ENCODE results near the gene CCNA2. TPM values are rescaled to one million over a fixed set of nuclear protein-coding genes. Genes with fewer than 3 reads are reported as not detected.

The CCNA2 gene
- total and polyA plus RNA-seq, 8 donors, result 2.0 to 14.2 (median 6.4) TPM; not detected in 1

DNA sequence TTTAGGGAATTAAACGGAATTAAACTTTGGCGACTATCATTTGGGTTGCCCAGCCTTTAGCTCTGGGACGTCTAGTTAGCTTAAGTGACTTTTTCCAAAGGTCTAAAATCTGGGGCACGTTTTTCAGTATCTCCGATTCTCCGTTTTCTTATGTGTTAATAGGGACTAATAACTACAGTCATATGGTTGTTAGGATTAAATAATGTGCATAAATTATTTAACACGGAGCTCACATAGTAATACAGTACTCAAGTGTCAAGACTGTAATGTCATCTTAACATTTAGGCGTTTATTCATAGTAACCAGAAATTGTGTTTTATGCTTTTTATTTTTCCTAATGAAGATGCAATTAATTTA lies 466 bp upstream of the CCNA2 start:
- no peaks in the 10 kb centered on the region for H3K9me3 ChIP-seq
- intact Hi-C loops (cut with DNase I; ENCODE audit: low total_unique reads), result no loop called here
- no peaks in the 10 kb centered on the region for H3K27me3 ChIP-seq
- TF ChIP-seq POLR2AphosphoS5 (IDR thresholded peaks at IDR 0.05), result peak in 1 of 3 donors; percentile 9
- TF ChIP-seq POLR2A (IDR thresholded peaks at IDR 0.05), result no peak
- H3K4me1 ChIP-seq, result peaks cover 9 to 33% (median 16%) of the 10 kb centered on the region in 4 donors
- WGBS, 5 donors, result 2 to 5% (median 4%) methylated on average over 8 of the region's 8 CpGs
- no peak for DNase-seq
- peak overlapping the region; percentile 56 to 95 (median 70) for H3K4me3 ChIP-seq
- peaks cover 0 to 32% (median 18%) of the 10 kb centered on the region in 4 donors for H3K36me3 ChIP-seq
- H3K27ac ChIP-seq, result peak overlapping the region; percentile 63 to 85 (median 76)

DNA sequence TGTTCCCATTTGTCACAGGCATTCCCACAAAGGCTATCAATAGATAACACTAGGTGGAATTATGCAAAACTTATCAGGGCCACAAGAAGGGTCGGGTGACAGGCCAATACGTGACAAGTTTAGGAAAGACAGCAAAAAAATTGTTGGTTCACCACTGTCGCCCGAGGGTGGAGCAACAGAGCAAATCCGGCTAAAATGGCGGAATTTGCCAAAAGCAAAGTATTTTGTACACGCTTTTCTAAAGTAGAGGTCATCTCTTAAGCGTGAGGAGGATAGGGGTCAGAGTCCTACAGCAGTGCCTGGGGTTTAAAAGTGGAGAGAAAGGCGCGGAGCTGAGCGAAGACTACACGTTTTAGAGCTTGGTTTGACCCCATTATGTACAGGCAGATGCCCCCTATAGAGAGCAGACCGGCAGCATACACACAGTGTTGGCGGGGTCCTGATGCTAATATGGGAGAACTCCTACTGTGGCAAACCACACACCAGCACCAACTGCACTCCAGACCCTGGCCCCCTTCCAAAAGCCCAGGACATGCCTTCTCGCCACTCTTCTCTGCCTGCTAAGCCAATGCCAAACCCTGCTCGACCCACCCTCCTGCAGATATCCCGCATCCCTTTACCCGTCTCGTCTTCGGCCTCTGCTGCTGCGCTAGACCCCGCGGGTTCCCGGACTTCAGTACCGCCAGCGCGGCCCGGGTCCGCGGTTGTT lies 733 bp downstream of the CCNA2 start:
- peak; percentile 25 to 48 for DNase-seq
- TF ChIP-seq, protein P1, sequence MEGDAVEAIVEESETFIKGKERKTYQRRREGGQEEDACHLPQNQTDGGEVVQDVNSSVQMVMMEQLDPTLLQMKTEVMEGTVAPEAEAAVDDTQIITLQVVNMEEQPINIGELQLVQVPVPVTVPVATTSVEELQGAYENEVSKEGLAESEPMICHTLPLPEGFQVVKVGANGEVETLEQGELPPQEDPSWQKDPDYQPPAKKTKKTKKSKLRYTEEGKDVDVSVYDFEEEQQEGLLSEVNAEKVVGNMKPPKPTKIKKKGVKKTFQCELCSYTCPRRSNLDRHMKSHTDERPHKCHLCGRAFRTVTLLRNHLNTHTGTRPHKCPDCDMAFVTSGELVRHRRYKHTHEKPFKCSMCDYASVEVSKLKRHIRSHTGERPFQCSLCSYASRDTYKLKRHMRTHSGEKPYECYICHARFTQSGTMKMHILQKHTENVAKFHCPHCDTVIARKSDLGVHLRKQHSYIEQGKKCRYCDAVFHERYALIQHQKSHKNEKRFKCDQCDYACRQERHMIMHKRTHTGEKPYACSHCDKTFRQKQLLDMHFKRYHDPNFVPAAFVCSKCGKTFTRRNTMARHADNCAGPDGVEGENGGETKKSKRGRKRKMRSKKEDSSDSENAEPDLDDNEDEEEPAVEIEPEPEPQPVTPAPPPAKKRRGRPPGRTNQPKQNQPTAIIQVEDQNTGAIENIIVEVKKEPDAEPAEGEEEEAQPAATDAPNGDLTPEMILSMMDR (IDR thresholded peaks at IDR 0.05), result no peak
- TF ChIP-seq POLR2A (IDR thresholded peaks at IDR 0.05), result no peak
- WGBS, 5 donors, result 0 to 2% (median 1%) methylated on average over 30 of the region's 30 CpGs
- Histone ChIP-seq H3K9me3 (no peaks in the 10 kb centered on the region), H3K27me3 (no peaks in the 10 kb centered on the region), H3K27ac (peak overlapping the region in 3 of 5 donors; percentile 76 to 85 (median 80)), H3K36me3 (peaks cover 0 to 39% (median 22%) of the 10 kb centered on the region in 4 donors), H3K4me1 (peaks cover 9 to 33% (median 16%) of the 10 kb centered on the region in 4 donors), H3K4me3 (peak overlapping the region; percentile 56 to 95 (median 70))
- intact Hi-C loops (cut with DNase I; ENCODE audit: low total_unique reads), result no loop called here

DNA sequence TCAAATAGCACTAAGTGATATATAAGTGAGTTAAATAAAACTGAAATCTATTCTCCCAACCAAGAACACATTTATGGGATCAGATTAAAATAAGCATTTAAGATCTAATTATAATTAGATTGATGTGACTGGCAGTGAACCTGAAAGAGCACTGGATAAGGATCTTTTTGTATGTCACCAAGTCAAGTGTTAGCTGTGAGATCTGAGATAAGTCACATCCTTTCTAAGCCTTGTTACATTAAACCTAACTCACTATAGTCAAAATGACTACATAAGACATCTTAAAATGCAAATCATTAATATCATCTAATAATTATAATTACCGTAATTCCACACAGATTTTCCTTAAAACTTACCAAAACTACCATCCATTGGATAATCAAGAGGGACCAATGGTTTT lies 1.6 kb downstream of the CCNA2 start:
- Histone ChIP-seq H3K4me3 (peak overlapping the region in 2 of 4 donors; percentile 66 to 73), H3K36me3 (peaks cover 0 to 40% (median 22%) of the 10 kb centered on the region in 4 donors)
- WGBS, 5 donors, result 74 to 89% (median 88%) methylated on average over 1 of the region's 1 CpG

DNA sequence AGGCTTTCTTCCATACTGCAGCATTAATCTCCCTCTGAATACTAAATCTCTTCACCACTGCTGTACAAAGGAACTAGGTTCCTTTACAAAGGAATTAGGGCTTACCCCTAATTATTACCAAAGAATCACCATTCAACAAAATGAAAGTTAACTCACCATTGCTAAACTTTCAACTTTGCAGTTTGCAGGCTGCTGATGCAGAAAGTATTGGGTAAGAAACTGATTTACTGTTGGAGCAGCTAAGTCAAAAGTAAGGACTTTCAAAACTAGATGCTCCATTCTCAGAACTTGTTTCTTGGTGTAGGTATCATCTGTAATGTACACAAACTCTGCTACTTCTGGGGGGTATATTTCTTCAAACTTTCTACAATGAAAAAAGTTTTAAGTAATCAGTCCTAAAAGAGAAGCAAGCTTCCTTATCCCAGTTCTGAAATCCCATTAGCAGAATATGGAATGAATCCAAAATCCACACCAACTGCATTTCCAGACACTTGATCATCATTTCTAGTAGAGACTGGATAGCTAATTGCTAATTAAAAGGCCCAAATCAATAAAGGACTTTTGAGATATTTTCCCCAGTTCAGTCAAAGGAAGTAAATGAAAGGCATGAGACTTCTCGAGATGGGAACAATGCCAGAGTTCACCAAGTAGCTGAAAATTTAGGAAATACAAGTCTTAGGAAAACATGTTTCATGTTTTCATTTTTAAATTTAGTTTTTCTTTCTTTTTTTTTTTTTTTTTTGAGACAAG lies 4.3 kb downstream of the CCNA2 start:
- H3K4me3 ChIP-seq, result no peak overlapping the region
- TF ChIP-seq, protein P1 (IDR thresholded peaks at IDR 0.05), result no peak
- no peak for TF ChIP-seq EP300 (IDR thresholded peaks at IDR 0.05)
- no peak for TF ChIP-seq POLR2AphosphoS5 (IDR thresholded peaks at IDR 0.05)
- no peak for TF ChIP-seq POLR2A (IDR thresholded peaks at IDR 0.05)
- H3K36me3 ChIP-seq, result peaks cover 9 to 56% (median 48%) of the 10 kb centered on the region in 4 donors
- no peaks in the 10 kb centered on the region for H3K27me3 ChIP-seq
- 57 to 86% (median 80%) methylated on average over 1 of the region's 1 CpG for WGBS, 5 donors
- peaks cover 9 to 27% (median 12%) of the 10 kb centered on the region in 4 donors for H3K4me1 ChIP-seq
- H3K27ac ChIP-seq, result no peak overlapping the region
- no peaks in the 10 kb centered on the region for H3K9me3 ChIP-seq
- no peak for DNase-seq
- intact Hi-C loops (cut with DNase I; ENCODE audit: low total_unique reads), result no loop called here

More for the DNA sequence above, 1.6 kb downstream of the CCNA2 start:
- no peak for TF ChIP-seq EP300 (IDR thresholded peaks at IDR 0.05)
- TF ChIP-seq POLR2A (IDR thresholded peaks at IDR 0.05), result no peak
- TF ChIP-seq, protein P1 (IDR thresholded peaks at IDR 0.05), result no peak
- no peak for TF ChIP-seq POLR2AphosphoS5 (IDR thresholded peaks at IDR 0.05)
- no peak for DNase-seq
- Histone ChIP-seq H3K4me1 (peaks cover 9 to 33% (median 16%) of the 10 kb centered on the region in 4 donors), H3K27ac (no peak overlapping the region), H3K27me3 (no peaks in the 10 kb centered on the region), H3K9me3 (no peaks in the 10 kb centered on the region)
- intact Hi-C loops (cut with DNase I; ENCODE audit: low total_unique reads), result no loop called here
